NCI-H2081 (cell line): ENCODE data around the gene GRXCR1.

Experiments used
- DNase-seq, 2 experiments: peaks; one replicate each; lab custom pipeline; 2025; lab: John Stamatoyannopoulos, UW

Gene GRXCR1

GRCh38 chr4:42928582-42928981 is 36.1 kb downstream of the GRXCR1 start:
- DNase-seq: no peak

GRCh38 chr4:42942216-42942615 is 49.7 kb downstream of the GRXCR1 start:
- DNase-seq: no peak

GRCh38 chr4:42945874-42946273 is 53.4 kb downstream of the GRXCR1 start:
- peak; percentile 4 to 31 for DNase-seq

GRCh38 chr4:42953321-42953720 is 60.8 kb downstream of the GRXCR1 start:
- no peak for DNase-seq

- DNase-seq: peak in 1 of 2 experiments; percentile 49
Measured at GRCh38 chr4:42954963-42955669, 62.6 kb downstream of the GRXCR1 start.

GRCh38 chr4:42955746-42956505 is 63.4 kb downstream of the GRXCR1 start:
- DNase-seq: no peak

GRCh38 chr4:42965326-42965725 is 72.8 kb downstream of the GRXCR1 start:
- DNase-seq: peak; percentile 31

- DNase-seq: no peak
Measured at GRCh38 chr4:42985976-42986375, 93.5 kb downstream of the GRXCR1 start.

- peak; percentile 38 to 56 for DNase-seq
Measured at GRCh38 chr4:42995343-42995944, 102.9 kb downstream of the GRXCR1 start.

- DNase-seq: no peak
Measured at GRCh38 chr4:43008793-43009192, 116.3 kb downstream of the GRXCR1 start.

- peak; percentile 1 to 23 for DNase-seq
Measured at GRCh38 chr4:43014256-43014655, 121.7 kb downstream of the GRXCR1 start.

- no peak for DNase-seq
Measured at GRCh38 chr4:43041632-43042031, 149.1 kb downstream of the GRXCR1 start.

GRCh38 chr4:43047058-43047457 is 154.5 kb downstream of the GRXCR1 start:
- no peak for DNase-seq

- no peak for DNase-seq
Measured at GRCh38 chr4:43048570-43048969, 156.1 kb downstream of the GRXCR1 start.

GRCh38 chr4:43049326-43049725 is 156.8 kb downstream of the GRXCR1 start:
- DNase-seq: no peak

GRCh38 chr4:43066415-43066814 is 173.9 kb downstream of the GRXCR1 start:
- DNase-seq: no peak

GRCh38 chr4:43071069-43071468 is 178.6 kb downstream of the GRXCR1 start:
- DNase-seq: no peak
